Measurements from ENCODE around the gene TREH.
"Not testable (repeated sequence)": the region's sequence is repeated elsewhere in the genome, so short reads cannot be mapped to it uniquely, and the experiment has no call there.

TREH gene

DNA sequence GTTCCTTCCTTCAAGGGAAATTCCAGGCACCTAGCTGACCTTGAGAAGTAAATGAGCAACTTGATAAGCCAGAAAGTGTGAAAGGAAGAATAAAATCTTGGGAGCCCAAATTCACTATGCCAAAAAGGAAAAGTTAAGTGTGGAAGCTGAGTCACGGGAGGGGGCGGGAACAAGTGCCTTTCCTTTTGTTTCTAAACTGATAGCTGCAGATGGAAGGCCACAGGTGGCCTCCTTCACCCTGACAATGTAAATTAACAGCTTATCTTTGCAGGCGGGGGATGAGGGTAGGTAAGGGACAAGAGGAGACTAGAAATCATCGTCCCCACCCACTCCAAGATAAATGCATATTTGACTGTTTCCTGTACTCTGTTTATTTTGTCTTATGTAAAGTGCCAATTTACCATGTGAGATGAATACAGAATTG lies 36.4 kb upstream of the TREH start:
- no peak for TF ChIP-seq CTCF (IDR thresholded peaks at IDR 0.05)
- H3K9me3 Mint-ChIP-seq, result no peaks in the 10 kb centered on the region
- peaks cover 63% of the 10 kb centered on the region for H3K4me1 Mint-ChIP-seq
- peaks cover 23% of the 10 kb centered on the region for H3K27me3 Mint-ChIP-seq (ENCODE audit: low read depth, poor library complexity)
- peak overlapping the region; percentile 11 for H3K4me3 Mint-ChIP-seq
- H3K27ac Mint-ChIP-seq, result peak overlapping the region; percentile 95
- DNase-seq, result no peak
- H3K36me3 Mint-ChIP-seq (ENCODE audit: low read depth), result no peaks in the 10 kb centered on the region

DNA sequence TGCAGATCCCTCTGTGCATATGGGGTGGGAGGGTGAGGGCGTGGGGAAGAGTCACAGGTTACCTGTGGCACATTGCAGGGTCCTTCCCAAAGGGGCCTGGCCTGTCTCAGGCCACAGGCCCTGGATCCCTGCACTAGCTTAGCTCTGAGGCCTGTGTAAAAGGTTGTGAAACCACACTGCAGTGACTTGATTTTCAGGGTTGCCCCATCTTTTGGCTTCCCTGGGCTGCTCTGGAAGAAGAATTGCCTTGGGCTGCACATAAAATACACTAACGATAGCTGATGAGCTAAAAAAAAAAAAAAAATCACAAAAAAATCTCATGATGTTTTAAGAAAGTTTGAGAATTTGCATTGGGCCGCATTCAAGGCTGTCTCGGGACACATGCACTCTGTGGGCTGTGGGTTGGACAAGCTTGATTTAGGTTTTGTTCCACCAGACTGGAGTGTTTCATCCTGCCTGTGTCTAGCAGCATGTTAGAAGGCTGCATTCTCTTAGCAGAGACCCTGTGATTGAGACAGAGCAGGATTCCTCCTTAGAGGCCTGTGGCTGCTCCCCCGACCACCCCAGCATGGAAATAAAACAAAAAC lies 35.9 kb upstream of the TREH start:
- no peak for TF ChIP-seq CTCF (IDR thresholded peaks at IDR 0.05)
- H3K36me3 Mint-ChIP-seq (ENCODE audit: low read depth), result no peaks in the 10 kb centered on the region
- H3K27me3 Mint-ChIP-seq (ENCODE audit: low read depth, poor library complexity), result peaks cover 20% of the 10 kb centered on the region
- H3K27ac Mint-ChIP-seq, result peak overlapping the region; percentile 95
- H3K4me3 Mint-ChIP-seq, result peak overlapping the region; percentile 11
- no peak for DNase-seq
- H3K9me3 Mint-ChIP-seq, result no peaks in the 10 kb centered on the region
- peaks cover 58% of the 10 kb centered on the region for H3K4me1 Mint-ChIP-seq

GRCh38 chr11:118714816-118715215 lies 35.4 kb upstream of the TREH start:
- Mint-ChIP-seq H3K27me3 (ENCODE audit: low read depth, poor library complexity) (peaks cover 16% of the 10 kb centered on the region), H3K36me3 (ENCODE audit: low read depth) (no peaks in the 10 kb centered on the region), H3K4me3 (no peak overlapping the region), H3K4me1 (peaks cover 53% of the 10 kb centered on the region), H3K27ac (peak overlapping the region; percentile 36), H3K9me3 (no peaks in the 10 kb centered on the region)
- no peak for TF ChIP-seq CTCF (IDR thresholded peaks at IDR 0.05)
- DNase-seq, result no peak

GRCh38 chr11:118714416-118714815 lies 35.0 kb upstream of the TREH start:
- H3K27ac Mint-ChIP-seq; H3K36me3 Mint-ChIP-seq (ENCODE audit: low read depth); DNase-seq; H3K4me3 Mint-ChIP-seq; H3K9me3 Mint-ChIP-seq: not testable (repeated sequence)
- Mint-ChIP-seq H3K4me1 (peaks cover 49% of the 10 kb centered on the region), H3K27me3 (ENCODE audit: low read depth, poor library complexity) (peaks cover 14% of the 10 kb centered on the region)

GRCh38 chr11:118708296-118708695 lies 28.8 kb upstream of the TREH start:
- no peak for DNase-seq
- Mint-ChIP-seq H3K4me1 (peaks cover 14% of the 10 kb centered on the region), H3K27ac (no peak overlapping the region), H3K9me3 (peaks cover 5% of the 10 kb centered on the region), H3K36me3 (ENCODE audit: low read depth) (no peaks in the 10 kb centered on the region), H3K4me3 (no peak overlapping the region), H3K27me3 (ENCODE audit: low read depth, poor library complexity) (peaks cover 12% of the 10 kb centered on the region)
- no peak for TF ChIP-seq CTCF (IDR thresholded peaks at IDR 0.05)

DNA sequence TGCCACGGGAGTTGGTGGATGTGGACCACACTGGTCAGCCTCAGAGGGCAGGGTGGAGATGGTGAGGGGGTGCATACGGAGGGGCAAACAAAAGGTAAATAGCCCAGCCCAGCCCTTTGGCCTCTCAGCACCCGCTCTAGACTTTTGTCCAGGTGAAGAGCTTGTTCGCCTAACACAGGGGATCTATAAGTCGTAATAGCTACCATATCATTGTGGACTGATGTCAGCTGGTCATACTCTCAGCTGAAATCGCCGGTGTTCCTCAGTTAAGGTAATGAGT lies 27.0 kb upstream of the TREH start:
- Mint-ChIP-seq H3K4me1 (peaks cover 14% of the 10 kb centered on the region), H3K27ac (no peak overlapping the region), H3K9me3 (peaks cover 6% of the 10 kb centered on the region), H3K4me3 (no peak overlapping the region), H3K36me3 (ENCODE audit: low read depth) (no peaks in the 10 kb centered on the region), H3K27me3 (ENCODE audit: low read depth, poor library complexity) (peaks cover 13% of the 10 kb centered on the region)
- no peak for DNase-seq
- TF ChIP-seq CTCF (IDR thresholded peaks at IDR 0.05), result no peak

Measured in nephron progenitor cell (in vitro differentiated cells).